ENCODE measurements around the gene MXRA8.
"Not testable (repeated sequence)": the region's sequence is repeated elsewhere in the genome, so short reads cannot be mapped to it uniquely, and the experiment has no call there.

MXRA8 gene

DNA sequence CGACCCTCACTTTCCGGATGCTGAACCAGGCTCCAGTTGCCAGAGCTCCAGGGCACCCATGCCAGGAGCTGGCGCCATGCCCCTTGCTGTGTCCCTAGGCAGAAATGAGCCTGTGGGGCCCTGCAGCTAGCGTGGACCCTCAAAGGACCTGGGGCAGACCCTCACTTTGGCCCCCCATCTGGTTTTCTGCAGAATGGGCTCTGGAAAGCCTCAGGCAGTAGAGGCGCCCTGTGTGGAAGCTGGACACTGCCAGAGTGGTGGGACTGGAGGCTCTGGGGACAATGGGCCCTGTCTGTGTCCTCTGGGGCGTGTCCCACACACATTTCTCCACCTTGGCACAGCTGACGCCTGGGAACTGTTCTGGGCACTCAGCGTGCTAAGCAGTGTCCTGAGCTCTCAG lies 22.9 kb upstream of the MXRA8 start:
- no peak overlapping the region for H3K27ac Mint-ChIP-seq
- H3K9me3 Mint-ChIP-seq: no peaks in the 10 kb centered on the region
- H3K27me3 Mint-ChIP-seq: no peaks in the 10 kb centered on the region
- peaks cover 38% of the 10 kb centered on the region for H3K36me3 Mint-ChIP-seq (ENCODE audit: low read depth)
- intact Hi-C loops (cut with micrococcal nuclease): no loop called here
- H3K4me3 Mint-ChIP-seq: no peak overlapping the region
- H3K4me1 Mint-ChIP-seq (ENCODE audit: low read depth): peaks cover 5% of the 10 kb centered on the region

DNA sequence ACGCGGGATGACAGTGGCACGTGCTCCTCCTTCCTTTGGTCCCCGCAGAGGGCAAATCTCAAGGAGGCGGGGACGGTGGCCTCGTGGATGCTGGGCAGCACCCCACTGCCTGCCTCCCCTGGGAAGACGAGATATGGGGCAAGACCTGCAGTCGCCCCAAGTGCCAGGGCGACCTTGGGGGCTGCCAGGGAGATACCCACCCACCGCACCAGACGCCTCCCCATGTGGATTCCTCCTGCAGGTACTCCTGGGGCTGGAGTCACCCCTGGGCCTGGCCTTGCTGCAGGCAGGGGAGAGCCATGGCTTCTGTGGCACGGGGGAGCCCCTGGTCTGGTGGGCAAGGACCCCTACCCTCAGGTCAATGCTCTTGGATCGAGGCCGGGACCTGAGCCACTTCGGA lies 22.5 kb upstream of the MXRA8 start:
- no peak overlapping the region for H3K27ac Mint-ChIP-seq

DNA sequence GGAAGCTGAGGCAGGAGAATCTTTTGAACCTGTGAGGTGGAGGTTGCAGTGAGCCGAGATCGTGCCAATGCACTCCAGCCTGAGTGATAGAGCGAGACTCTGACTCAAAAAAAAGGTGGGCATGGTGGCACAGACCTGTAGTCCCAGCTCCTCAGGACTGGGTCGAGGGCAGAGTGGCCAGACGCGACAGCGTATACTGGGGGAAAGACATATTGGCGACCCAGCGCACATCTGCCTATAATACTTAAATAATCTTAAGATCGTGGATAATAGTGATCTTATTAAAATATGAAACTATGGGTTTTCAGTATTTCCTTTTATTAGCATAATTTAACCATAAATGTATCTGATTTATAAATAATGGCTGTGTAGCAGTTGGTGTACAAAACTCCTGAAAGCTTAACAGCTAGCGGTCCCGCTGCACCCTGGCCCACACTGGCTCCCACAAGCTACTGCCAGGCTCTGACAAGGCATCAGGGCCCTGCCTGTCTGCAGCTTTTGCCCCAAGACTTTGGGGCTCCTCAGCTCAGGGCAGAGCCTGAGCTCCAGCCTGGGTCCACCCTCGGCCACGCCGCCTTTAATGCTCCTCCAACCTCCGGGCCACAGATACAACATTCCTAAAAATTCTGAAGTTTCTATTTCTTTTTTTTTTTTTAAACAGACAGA lies 19.3 kb upstream of the MXRA8 start:
- H3K27me3 Mint-ChIP-seq: no peaks in the 10 kb centered on the region
- intact Hi-C loops (cut with micrococcal nuclease): no loop called here
- H3K4me1 Mint-ChIP-seq (ENCODE audit: low read depth): peaks cover 21% of the 10 kb centered on the region
- H3K9me3 Mint-ChIP-seq: no peaks in the 10 kb centered on the region
- H3K36me3 Mint-ChIP-seq (ENCODE audit: low read depth): peaks cover 41% of the 10 kb centered on the region
- H3K4me3 Mint-ChIP-seq: no peak overlapping the region
- H3K27ac Mint-ChIP-seq: no peak overlapping the region

More for the DNA sequence above, 22.5 kb upstream of the MXRA8 start:
- Mint-ChIP-seq H3K4me3 (no peak overlapping the region), H3K36me3 (ENCODE audit: low read depth) (peaks cover 33% of the 10 kb centered on the region), H3K4me1 (ENCODE audit: low read depth) (peaks cover 5% of the 10 kb centered on the region), H3K9me3 (no peaks in the 10 kb centered on the region), H3K27me3 (no peaks in the 10 kb centered on the region)
- intact Hi-C loops (cut with micrococcal nuclease): no loop called here

DNA sequence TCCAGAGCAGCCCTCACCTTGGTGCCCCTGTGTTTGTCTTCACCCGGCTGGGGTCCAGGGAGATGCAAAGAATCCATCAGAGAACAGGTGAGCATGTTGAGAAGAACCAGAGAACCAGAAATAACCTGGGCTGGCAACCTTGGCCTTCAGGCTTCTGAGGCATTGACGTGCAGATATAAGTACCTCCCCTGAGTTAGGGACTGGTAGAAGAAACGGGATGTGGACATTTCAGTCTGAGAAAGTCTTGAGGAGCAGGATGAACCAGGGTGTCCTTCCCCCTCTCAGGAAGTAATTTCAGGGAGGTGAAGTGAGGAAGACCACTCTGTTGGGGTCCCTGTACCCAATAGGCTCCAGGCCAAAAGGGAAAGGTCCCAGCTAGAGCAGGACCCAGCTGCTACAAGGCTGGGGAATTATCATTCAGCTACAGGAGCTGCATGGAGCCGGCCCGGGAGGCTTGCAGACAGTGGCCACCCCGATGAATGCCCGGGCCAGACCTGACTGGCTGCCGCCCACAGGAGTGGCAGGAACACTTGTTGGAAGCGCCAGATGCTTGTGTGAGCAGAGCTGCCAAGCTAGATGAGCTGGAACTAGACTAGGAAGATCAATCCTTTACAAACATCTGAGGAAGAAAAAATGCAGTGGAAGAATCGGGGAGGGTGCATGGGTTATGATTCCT lies 18.3 kb upstream of the MXRA8 start:
- no peak overlapping the region for H3K4me3 Mint-ChIP-seq
- peaks cover 39% of the 10 kb centered on the region for H3K36me3 Mint-ChIP-seq (ENCODE audit: low read depth)
- H3K27me3 Mint-ChIP-seq: no peaks in the 10 kb centered on the region
- peaks cover 28% of the 10 kb centered on the region for H3K4me1 Mint-ChIP-seq (ENCODE audit: low read depth)
- intact Hi-C loops (cut with micrococcal nuclease): no loop called here
- H3K9me3 Mint-ChIP-seq: no peaks in the 10 kb centered on the region
- H3K27ac Mint-ChIP-seq: peak overlapping the region; percentile 93

DNA sequence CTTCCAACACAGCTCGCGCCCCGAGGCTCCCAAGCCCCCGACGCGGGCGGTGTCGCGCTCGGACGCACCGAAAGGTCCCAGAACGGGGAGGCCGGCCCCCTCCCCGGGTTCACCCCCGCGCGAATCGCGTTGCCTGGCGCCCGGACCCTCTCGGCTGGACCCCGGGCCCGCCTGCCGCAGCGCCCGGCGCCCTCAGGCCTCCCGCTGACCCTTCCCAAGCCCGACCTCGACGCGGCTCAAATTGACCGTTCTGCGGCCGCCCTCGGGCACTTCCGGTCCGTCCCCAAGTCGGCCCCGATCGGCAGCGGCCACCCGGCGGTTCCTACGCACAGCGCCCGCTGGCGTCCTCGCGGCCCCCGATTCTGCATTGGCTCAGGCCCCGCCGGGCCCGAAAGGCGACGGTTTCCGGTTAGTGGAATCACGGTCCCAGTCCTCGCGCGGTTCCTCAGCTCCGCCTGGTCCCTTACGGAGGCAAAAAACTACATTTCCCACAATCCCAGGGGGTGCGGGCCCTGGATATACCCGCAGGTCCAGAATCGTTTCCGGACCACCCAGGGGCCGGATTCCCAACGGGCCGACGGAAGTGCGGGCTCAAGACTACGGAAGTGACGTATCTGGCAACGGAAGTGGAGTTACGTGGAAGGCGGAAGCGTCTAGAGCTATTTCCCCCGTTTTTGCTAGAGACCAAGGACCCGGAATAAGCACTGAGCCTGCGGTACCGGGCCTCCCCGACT lies 16.7 kb upstream of the MXRA8 start, which contains the start of gene AURKAIP1:
Gene AURKAIP1, minus strand, starts transcription at position 279 of the 734 bp plus-strand sequence. CDS start 451 bp downstream, outside the sequence.
- intact Hi-C loops (cut with micrococcal nuclease): loop anchor here (1.0 kb wide), 1 partner anchor 24 kb away; the partner anchor contains the start of gene CCNL2
- H3K36me3 Mint-ChIP-seq (ENCODE audit: low read depth): peaks cover 27% of the 10 kb centered on the region
- H3K9me3 Mint-ChIP-seq: no peaks in the 10 kb centered on the region
- peaks cover 28% of the 10 kb centered on the region for H3K4me1 Mint-ChIP-seq (ENCODE audit: low read depth)
- H3K4me3 Mint-ChIP-seq: peak within 1 kb of the TSS; percentile 82
- no peaks in the 10 kb centered on the region for H3K27me3 Mint-ChIP-seq
- H3K27ac Mint-ChIP-seq: peak within 1 kb of the TSS; percentile 93

DNA sequence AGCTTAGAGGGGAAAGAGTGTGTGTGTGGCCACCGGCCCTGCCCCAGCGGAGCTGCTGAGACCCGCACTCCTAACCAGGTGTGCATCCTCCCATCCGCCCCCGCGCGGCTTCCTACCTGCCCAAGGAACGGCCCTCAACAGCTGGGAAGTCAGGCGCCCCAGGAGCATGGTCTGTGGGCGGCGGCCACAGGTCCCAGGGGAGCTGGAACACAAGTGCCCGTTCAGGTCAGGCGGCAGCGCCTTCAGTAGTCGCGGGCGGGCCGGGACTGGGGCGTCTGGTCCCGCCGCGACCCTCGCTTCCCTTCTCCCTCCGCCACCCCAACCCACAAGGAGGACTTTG lies 16.2 kb upstream of the MXRA8 start:
- H3K4me1 Mint-ChIP-seq (ENCODE audit: low read depth): peaks cover 28% of the 10 kb centered on the region

DNA sequence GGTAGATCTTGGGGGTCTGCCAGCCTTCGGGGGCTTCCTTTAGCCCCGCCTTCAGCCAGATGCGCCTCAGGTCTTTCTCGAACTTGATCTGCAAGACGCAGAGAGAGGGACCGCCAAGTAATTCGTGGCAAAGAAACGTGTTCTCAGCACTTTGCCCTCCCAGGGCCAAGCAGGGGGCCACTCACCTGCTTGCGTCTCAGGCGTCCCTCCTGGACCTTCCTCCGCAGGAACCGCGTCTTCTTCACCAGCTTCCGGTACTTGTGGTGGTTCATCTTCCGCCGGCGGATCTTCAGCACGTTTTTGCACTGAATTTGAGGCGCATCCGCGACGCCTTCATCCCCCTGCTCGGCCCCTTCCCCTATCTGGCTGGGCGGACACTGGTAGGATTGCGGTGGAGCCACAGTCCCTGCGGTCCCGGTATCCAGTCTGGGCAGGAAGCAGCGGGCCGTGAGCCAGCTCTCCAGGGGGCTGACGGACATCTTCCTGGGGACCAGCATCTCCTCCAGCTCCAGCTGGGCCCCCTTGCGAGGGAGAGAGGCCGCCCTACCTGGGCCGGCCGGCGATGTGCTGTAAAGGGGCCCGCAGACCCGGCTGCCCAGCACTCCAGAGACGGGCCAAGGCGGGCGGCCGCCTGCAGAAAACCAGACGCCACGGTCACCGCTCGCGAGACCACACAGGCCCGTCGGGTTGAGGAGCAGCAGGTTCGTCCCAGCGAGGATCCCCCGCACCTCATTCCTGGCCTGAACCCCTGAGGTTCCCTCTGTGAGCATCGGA lies 15.6 kb upstream of the MXRA8 start:
- peak overlapping the region; percentile 93 for H3K27ac Mint-ChIP-seq

More for the DNA sequence above, 16.2 kb upstream of the MXRA8 start:
- Mint-ChIP-seq H3K4me3 (peak overlapping the region; percentile 82), H3K9me3 (no peaks in the 10 kb centered on the region), H3K36me3 (ENCODE audit: low read depth) (peaks cover 27% of the 10 kb centered on the region), H3K27me3 (no peaks in the 10 kb centered on the region), H3K27ac (peak overlapping the region; percentile 93)
- intact Hi-C loops (cut with micrococcal nuclease): no loop called here

DNA sequence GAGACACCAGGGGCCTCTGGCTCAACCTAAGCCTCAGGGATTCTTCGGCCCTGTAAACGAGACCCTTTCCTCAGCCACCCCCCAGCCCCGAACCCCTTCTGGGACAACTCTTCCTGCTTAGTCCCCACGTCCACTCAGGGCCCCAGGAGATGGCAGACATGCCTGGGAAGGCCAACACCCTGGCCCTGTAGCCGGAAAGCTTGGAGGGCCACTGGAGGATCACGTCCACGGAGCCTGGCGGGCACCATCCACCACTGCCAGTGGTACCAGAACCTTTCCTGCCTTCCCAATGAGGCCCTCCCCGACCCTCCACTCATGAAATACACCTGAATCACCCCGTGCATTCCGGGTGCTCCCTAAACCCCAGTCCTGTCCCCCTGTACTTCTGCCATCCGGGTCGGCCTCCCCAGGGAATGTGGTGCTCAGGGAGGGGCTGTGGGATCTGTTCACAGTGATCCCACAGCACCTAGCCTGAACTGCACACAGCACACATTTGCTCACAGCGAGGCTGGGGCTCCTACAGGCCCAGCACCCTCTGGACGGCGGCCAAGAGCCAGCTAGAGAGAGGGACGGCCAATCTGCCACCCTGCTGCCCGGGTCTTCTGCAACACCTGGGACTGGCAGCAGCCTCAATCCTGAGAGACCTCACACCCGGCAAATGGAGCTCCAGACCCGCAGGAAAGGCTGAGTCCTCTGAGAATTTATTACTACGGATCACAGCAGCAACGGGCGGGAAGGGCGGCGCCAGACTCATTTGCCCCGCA lies 14.9 kb upstream of the MXRA8 start:
- intact Hi-C loops (cut with micrococcal nuclease): no loop called here
- peaks cover 27% of the 10 kb centered on the region for H3K36me3 Mint-ChIP-seq (ENCODE audit: low read depth)
- peaks cover 28% of the 10 kb centered on the region for H3K4me1 Mint-ChIP-seq (ENCODE audit: low read depth)
- no peak overlapping the region for H3K27ac Mint-ChIP-seq
- no peaks in the 10 kb centered on the region for H3K9me3 Mint-ChIP-seq
- H3K27me3 Mint-ChIP-seq: no peaks in the 10 kb centered on the region
- peak overlapping the region; percentile 82 for H3K4me3 Mint-ChIP-seq

More for the DNA sequence above, 15.6 kb upstream of the MXRA8 start:
- Mint-ChIP-seq H3K36me3 (ENCODE audit: low read depth) (peaks cover 27% of the 10 kb centered on the region), H3K4me1 (ENCODE audit: low read depth) (peaks cover 28% of the 10 kb centered on the region), H3K9me3 (no peaks in the 10 kb centered on the region), H3K4me3 (peak overlapping the region; percentile 82), H3K27me3 (no peaks in the 10 kb centered on the region)
- intact Hi-C loops (cut with micrococcal nuclease): no loop called here

DNA sequence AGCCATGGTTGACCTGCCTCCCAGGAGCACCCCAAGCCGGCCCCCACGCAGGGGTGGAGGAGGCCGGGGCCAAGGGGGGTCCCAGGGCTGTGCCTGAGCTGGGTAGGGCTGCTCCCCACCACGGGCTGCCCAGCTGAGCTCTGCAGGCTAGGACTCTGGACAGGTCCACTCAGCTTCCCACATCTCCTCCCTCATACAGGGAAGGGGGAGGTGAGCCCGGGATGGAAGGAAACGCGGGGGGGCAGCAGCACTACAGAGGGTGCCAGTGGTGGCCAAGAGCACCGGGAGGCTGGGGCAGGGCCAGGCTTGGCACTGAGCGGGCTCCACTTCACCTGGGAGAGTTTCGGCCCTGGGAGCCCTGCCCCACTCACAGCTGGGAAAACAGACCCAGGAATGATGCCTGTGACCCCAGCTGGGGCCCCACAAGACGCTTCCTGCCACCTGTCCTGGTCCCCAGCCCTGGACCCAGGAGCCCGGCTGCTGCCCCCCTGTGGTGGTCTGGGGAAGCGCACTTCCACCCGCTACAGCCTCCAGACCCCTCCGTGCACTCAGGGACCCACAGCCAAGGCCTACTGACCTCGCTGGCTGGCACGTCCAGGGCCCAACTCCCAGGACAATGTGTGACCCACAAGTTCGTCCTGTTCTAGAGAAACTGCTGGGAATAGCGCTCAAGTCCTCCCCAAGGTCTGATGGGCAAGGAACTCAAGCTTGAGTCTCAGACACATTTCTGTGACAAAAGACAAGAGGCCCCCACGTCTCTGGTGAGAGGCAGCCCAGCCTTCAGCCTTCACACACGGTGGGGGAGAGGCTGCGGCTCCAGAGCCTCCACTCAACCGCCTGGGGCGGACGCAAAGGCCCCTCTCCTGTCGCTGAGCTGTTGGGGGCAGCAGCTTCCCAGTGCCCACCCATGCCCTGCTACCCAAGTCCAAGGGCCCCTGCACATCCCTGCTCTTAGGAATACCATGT lies 13.7 kb upstream of the MXRA8 start:
- Mint-ChIP-seq H3K36me3 (ENCODE audit: low read depth) (peaks cover 27% of the 10 kb centered on the region), H3K27me3 (no peaks in the 10 kb centered on the region), H3K27ac (no peak overlapping the region), H3K4me1 (ENCODE audit: low read depth) (peaks cover 28% of the 10 kb centered on the region), H3K4me3 (no peak overlapping the region), H3K9me3 (no peaks in the 10 kb centered on the region)
- intact Hi-C loops (cut with micrococcal nuclease): no loop called here

DNA sequence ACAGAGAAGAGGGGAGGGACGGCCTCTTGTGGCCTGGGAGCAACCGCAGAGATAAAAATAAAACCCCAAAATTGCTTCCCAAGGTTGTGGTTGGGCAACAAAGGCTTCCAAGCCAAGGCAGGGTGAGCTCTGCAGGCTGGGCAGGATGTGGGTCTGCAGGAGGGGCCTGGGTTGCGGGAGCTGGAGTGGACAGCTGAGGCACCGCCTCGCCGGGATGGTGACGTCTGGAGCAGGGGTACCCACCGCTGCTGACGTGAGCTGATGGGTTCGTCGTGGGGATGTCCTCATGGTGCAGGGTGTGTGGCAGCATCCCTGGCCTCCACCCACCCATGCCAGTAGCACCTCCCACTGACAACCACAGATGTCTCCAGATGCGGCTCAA lies 13.0 kb upstream of the MXRA8 start:
- H3K27ac Mint-ChIP-seq: no peak overlapping the region
- no peaks in the 10 kb centered on the region for H3K9me3 Mint-ChIP-seq
- peaks cover 27% of the 10 kb centered on the region for H3K36me3 Mint-ChIP-seq (ENCODE audit: low read depth)
- intact Hi-C loops (cut with micrococcal nuclease): no loop called here
- H3K4me3 Mint-ChIP-seq: no peak overlapping the region
- peaks cover 28% of the 10 kb centered on the region for H3K4me1 Mint-ChIP-seq (ENCODE audit: low read depth)
- no peaks in the 10 kb centered on the region for H3K27me3 Mint-ChIP-seq

DNA sequence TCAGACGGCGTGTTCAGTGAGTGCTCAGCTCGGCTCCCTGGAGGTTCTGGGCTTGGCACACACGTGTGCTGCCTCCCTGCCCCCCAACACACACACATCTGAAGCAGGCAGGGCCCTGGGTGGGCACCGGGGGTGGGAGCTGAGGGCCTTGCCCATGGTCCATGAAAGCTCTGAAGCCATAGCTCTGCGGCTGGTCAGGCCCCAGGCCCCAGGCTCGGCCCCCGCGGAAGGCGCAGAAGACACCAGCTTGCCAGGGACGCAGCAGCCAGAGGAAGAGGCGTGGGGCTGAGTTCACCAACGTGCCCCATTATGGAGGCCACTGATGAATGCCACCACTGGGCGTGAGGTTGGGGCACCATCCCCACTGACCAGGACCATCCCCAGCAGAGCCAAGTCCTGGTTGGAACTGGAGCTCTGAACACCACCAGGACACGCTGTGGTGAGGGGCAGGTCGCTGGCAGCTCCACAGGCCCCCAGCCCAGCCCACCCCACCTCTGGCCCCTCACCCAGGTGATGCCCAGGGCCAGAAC lies 12.5 kb upstream of the MXRA8 start:
- Mint-ChIP-seq H3K9me3 (no peaks in the 10 kb centered on the region), H3K36me3 (ENCODE audit: low read depth) (peaks cover 27% of the 10 kb centered on the region), H3K27ac (no peak overlapping the region)

DNA sequence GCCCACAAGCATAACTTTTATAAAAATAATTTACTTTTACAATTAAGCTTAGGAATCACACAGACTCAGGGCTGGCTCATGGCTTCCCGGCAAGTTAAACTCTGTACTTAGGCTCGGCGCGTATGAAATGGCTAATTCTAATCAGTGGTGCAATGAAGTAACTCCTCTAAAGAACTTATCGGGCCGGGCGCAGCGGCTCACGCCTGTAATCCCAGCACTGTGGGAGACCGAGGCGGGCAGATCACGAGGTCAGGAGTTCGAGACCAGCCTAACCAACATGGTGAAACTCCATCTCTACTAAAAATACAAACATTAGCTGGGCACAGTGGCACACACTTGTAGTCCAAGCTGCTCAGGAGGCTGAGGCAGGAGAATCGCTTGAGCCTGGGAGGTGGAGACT lies 11.7 kb upstream of the MXRA8 start:
- peaks cover 25% of the 10 kb centered on the region for H3K36me3 Mint-ChIP-seq (ENCODE audit: low read depth)
- H3K4me1 Mint-ChIP-seq (ENCODE audit: low read depth): peaks cover 28% of the 10 kb centered on the region
- intact Hi-C loops (cut with micrococcal nuclease); H3K9me3 Mint-ChIP-seq; H3K4me3 Mint-ChIP-seq; H3K27ac Mint-ChIP-seq; H3K27me3 Mint-ChIP-seq: not testable (repeated sequence)

More for the DNA sequence above, 12.5 kb upstream of the MXRA8 start:
- Mint-ChIP-seq H3K4me1 (ENCODE audit: low read depth) (peaks cover 28% of the 10 kb centered on the region), H3K27me3 (no peaks in the 10 kb centered on the region), H3K4me3 (no peak overlapping the region)
- intact Hi-C loops (cut with micrococcal nuclease): no loop called here

Measured in dendritic cell treated with granulocyte-macrophage colony-stimulating factor and Interleukin-4, amounts not matched to agents 40 ng/mL and 50 ng/mL, for 4 days (primary cell).